LNCaP clone FGC (cell line): ENCODE results near the gene RPL31.

Experiments
- DNase-seq: peaks from one replicate; pipeline ENCODE4 v3.0.0-alpha.2; 2011; ENCODE audit warnings: low read depth
- H3K4me3 ChIP-seq: 2 replicates; pipeline ENCODE4 v1.5.1; 2011; ENCODE audit warnings: mild to moderate bottlenecking, low read depth, low read length, control low read depth
- TF ChIP-seq, protein P1 (sequence below): IDR thresholded peaks from 2 replicates; pipeline ENCODE4 v1.5.1; 2012; ENCODE audit warnings: mild to moderate bottlenecking; ENCODE audit not compliant: control insufficient read depth, insufficient read depth; ENCODE audit errors: extremely low read depth

Gene RPL31

DNA sequence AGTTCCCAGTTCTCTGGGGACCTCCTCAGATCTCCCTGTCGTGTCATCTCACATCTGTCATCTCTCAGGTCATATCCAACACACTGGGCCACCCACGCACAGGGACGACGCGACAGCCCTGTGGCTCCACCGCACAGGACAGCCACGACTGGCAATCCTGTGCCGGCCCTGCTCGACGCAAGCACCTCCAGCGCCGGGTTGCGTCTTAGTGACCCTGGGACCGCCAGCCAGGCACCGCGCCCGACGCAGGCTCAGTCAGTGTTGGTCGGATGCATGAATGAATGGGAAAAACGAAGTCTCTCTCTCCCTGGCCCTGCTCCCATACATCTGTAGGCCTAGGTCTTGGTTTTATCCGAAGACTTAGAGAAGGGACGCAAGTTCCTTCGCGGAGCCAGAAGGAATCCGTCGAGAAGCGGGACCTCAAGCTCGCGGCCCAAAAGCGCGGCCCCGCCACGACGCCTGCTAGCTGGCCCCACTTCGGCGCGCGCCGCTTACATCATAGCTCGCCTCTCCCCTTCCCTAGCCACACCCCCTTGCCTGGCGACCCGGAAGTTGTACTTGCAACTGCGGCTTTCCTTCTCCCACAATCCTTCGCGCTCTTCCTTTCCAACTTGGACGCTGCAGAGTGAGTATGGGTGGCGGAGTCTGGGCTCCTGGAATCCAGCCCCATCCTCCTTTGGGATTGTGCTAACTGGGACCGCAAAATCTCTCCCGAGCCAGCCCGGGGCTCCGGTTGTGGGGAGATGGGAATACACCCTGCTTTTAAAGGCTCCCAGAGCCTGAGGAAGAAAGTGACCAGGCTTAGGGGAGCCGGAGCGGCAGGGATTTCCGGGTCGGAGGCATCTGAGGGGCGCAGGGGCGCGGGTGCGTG lies at the start of gene RPL31:
RPL31 (plus strand) TSS at position 599 of the 871 bp plus-strand sequence. CDS start 413 bp downstream, outside the sequence.
- H3K4me3 ChIP-seq: peak within 1 kb of the TSS; percentile 98
- TF ChIP-seq, protein P1, sequence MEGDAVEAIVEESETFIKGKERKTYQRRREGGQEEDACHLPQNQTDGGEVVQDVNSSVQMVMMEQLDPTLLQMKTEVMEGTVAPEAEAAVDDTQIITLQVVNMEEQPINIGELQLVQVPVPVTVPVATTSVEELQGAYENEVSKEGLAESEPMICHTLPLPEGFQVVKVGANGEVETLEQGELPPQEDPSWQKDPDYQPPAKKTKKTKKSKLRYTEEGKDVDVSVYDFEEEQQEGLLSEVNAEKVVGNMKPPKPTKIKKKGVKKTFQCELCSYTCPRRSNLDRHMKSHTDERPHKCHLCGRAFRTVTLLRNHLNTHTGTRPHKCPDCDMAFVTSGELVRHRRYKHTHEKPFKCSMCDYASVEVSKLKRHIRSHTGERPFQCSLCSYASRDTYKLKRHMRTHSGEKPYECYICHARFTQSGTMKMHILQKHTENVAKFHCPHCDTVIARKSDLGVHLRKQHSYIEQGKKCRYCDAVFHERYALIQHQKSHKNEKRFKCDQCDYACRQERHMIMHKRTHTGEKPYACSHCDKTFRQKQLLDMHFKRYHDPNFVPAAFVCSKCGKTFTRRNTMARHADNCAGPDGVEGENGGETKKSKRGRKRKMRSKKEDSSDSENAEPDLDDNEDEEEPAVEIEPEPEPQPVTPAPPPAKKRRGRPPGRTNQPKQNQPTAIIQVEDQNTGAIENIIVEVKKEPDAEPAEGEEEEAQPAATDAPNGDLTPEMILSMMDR: no peak
- DNase-seq: peak; percentile 89

DNA sequence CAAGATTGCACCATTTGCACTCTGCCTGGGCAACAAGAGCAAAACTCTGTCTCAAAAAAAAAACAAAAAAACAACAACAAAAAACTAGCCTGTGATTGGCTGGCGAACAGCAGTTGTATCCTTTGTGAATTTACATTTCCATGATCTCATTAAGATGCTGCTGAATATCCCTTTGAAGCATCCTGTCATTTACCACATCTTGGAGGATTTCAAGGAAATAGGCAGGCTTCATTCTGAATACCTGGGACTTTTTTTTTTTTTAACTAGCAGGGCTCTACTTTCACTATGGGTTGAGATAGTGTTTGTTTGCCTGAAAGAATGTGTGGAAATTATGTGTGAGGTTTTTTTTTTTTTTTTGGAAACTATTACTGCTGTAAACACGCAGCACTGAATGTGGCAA lies 49.6 kb upstream of the RPL31 start:
- TF ChIP-seq, protein P1: no peak
- H3K4me3 ChIP-seq: no peak overlapping the region
- DNase-seq: no peak

DNA sequence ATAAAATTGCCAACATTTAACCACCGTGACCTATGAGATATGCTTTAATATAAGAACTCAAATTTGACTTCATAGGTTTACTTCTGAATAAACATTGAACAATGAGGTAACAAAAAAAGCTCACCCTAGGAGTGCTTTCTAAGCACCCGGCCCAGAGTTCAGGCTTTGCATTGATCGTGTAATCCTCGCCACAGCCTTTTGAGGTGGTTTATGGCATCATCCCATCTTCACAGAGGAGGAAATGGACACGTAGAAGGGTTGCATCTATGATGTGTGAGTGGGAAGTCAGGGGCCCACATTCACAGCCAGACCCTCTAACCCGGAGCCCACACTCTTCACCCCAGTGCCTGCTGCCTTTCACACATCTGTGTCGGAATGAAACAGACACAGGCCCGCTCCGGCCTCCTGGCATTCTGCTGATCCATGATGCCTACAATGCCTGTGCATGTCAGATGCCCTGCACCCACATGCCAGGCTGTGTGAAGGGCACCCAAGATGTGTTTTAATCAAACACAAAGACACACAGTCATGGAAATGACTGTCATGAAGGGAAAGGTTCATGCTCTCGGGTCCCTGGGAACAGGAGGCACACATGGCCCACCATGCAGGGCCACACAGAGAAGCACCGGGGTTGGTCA lies 48.6 kb upstream of the RPL31 start:
- DNase-seq: no peak
- TF ChIP-seq, protein P1: no peak
- H3K4me3 ChIP-seq: no peak overlapping the region

DNA sequence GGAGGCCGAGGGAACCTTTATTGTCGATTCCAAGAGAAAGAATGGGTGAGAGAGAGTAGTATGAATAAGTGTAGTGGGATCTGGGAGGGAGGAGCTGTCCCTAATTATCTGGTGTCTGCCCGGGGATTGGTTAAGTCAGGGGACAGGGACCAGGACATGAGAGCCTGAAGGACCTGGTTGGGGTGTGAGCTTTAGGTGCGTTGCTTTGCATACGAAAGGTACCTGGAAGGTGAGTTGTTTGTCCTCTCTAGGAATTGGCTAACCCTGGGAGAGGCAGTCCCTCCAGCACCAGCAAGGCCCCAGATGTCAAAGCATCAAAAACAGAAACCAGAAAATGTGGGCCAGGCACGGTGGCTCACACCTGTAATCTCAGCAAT lies 48.1 kb upstream of the RPL31 start:
- no peak overlapping the region for H3K4me3 ChIP-seq
- TF ChIP-seq, protein P1: no peak
- no peak for DNase-seq

DNA sequence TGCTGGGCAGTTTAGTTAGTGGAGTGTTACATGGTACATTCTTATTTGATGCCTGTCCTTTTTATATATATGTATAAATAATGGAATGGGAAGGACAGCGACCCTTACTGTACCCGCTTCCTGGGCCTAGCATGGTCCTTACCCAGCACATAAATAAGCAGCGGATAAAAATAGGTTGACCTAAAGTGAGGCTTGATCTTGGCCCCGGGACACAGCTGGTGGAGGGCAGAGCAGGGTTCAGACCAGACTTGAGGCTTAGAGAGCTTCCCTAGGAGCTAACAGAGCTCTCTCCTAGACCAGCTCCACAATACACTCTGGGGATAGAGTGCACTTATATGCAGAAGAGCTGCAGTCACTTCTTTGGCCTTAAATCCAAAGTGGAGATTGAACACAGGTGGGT lies 46.9 kb upstream of the RPL31 start:
- TF ChIP-seq, protein P1: no peak
- no peak for DNase-seq

DNA sequence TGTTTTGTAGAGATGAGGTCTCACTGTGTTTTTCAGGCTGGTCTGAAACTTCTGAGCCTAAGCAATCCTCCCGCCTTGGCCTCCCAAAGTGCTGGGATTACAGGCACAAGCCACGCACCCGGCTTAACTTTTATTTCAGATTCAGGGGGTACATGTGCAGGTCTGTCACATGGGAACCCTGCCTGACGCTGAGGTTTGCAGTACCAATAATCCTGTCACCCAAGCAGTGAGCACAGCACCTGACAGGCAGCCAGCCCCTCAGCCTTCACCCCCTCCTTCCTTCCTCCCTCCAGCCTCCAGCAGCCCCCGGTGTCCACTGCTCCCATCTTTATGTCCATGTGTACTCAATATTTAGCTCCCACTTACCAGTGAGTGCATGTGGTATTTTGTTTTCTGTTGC lies 46.0 kb upstream of the RPL31 start:
- DNase-seq: no peak
- TF ChIP-seq, protein P1: no peak

More for the DNA sequence above, 46.9 kb upstream of the RPL31 start:
- H3K4me3 ChIP-seq: no peak overlapping the region

More for the DNA sequence above, 46.0 kb upstream of the RPL31 start:
- no peak overlapping the region for H3K4me3 ChIP-seq
